Measurements from ENCODE around the gene TTC1. TPM values are rescaled to one million over a fixed set of nuclear protein-coding genes. Genes with fewer than 3 reads are reported as not detected.

The TTC1 gene
- total and polyA plus RNA-seq, 2 of the 8 experiments (the other 6 are each of a cell fraction or from before 2014, with no cell fraction given): 25.1 to 63.9 TPM

DNA sequence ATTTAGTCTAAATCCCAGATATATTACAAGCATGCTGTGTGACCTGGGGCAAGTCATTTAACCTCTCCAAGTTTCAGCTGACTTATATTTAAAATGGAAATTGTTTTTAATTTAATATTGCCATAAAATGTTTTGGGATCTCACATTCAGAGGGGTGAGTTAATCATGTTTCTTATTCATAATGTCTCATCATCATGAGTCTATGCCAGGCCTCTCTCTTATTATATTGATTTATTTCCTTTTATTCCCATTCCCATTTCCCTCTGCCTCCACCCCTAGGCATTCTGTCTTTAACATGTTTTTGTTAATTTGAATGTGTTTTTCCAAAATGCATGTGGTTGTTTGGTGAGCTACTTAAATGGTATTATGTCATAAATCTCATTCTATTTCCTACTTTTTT is 39.0 kb upstream of the TTC1 start:
- no peak for DNase-seq (ENCODE audit: low read depth in 1 of 2, low spot score in 2 of 2)
- H3K56ac ChIP-seq (replicated peaks; ENCODE audit: insufficient read length, low read depth, low read length): no peak overlapping the region
- H3K79me1 ChIP-seq (ENCODE audit: low read depth, low read length): no peaks in the 10 kb centered on the region
- no peak overlapping the region for H2BK120ac ChIP-seq (replicated peaks; ENCODE audit: low read depth, low read length)
- ChIA-PET CTCF (ENCODE audit: partially characterized antibody) (interaction anchor here (0.6 to 2.7 kb wide), 5 partner anchors 17 to 52 kb away, joined by 4 to 13 read pairs (median 7); no protein-coding TSS in a partner anchor), POLR2A (ENCODE audit: partially characterized antibody) (interaction anchor here (0.6 kb wide), 1 partner anchor 12 kb away, joined by 3 read pairs; no protein-coding TSS in a partner anchor)
- no peak overlapping the region for H2AK5ac ChIP-seq (ENCODE audit: low read depth, low read length)
- no peak overlapping the region for H3K18ac ChIP-seq (ENCODE audit: extremely low read depth, low read length)
- no peak for TF ChIP-seq POU5F1 (IDR thresholded peaks at IDR 0.05; ENCODE audit: low read depth, low read length)
- TF ChIP-seq SIN3A (conservative IDR thresholded peaks at IDR 0.05 in 1 of 2, IDR thresholded peaks at IDR 0.05 in 1 of 2; ENCODE audit: low read depth in 1 of 2, low read length in 2 of 2): no peak
- TF ChIP-seq CHD2 (IDR thresholded peaks at IDR 0.05; ENCODE audit: low read length): no peak
- TF ChIP-seq GTF2F1 (IDR thresholded peaks at IDR 0.05; ENCODE audit: borderline replicate concordance, low read depth, low read length): no peak
- no peak for TF ChIP-seq CBX5 (IDR thresholded peaks at IDR 0.05; ENCODE audit: low read depth, low read length)
- TF ChIP-seq BACH1 (IDR thresholded peaks at IDR 0.05; ENCODE audit: low read length): no peak
- no peak for TF ChIP-seq RXRA (IDR thresholded peaks at IDR 0.05; ENCODE audit: insufficient read depth, low read depth, low read length)
- no peak for TF ChIP-seq RBBP5 (IDR thresholded peaks at IDR 0.05; ENCODE audit: borderline replicate concordance, low read depth, low read length)
- TF ChIP-seq SAP30 (IDR thresholded peaks at IDR 0.05; ENCODE audit: insufficient read depth, insufficient replicate concordance, low read length): no peak
- TF ChIP-seq EGR1 (IDR thresholded peaks at IDR 0.05; ENCODE audit: borderline replicate concordance, low read depth, low read length): no peak
- TF ChIP-seq ZNF274 (IDR thresholded peaks at IDR 0.05; ENCODE audit: borderline replicate concordance, extremely low read depth, low read length): no peak
- TF ChIP-seq EZH2 (IDR thresholded peaks at IDR 0.05; ENCODE audit: low read depth, low read length, severe bottlenecking): no peak
- TF ChIP-seq RFX5 (IDR thresholded peaks at IDR 0.05; ENCODE audit: borderline replicate concordance, low read depth, low read length): no peak
- peaks cover 13% of the 10 kb centered on the region; the same call in 1 of the 2 replicates for H3K23me2 ChIP-seq (ENCODE audit: low read depth, low read length)
- H3K36me3 ChIP-seq (ENCODE audit: control insufficient read depth in 2 of 4, insufficient read depth in 4 of 4, low read length in 3 of 4): no peaks in the 10 kb centered on the region
- H2BK5ac ChIP-seq (ENCODE audit: low read depth, low read length): no peak overlapping the region
- no peak overlapping the region for H2AFZ ChIP-seq (ENCODE audit: low read length)
- peaks cover 0 to 4% (median 2%) of the 10 kb centered on the region in 4 experiments; a peak in 2 of 7 replicates for H3K4me1 ChIP-seq (replicated peaks in 1 of 4; ENCODE audit: control insufficient read depth in 3 of 4, insufficient read depth in 4 of 4, low read length in 3 of 4)
- no peaks in the 10 kb centered on the region for H3K79me2 ChIP-seq (ENCODE audit: control insufficient read depth in 1 of 2, insufficient read depth in 2 of 2, low read length in 2 of 2)
- H2BK20ac ChIP-seq (ENCODE audit: low read length): no peak overlapping the region
- H3K27ac ChIP-seq (ENCODE audit: low read depth, low read length): no peak overlapping the region
- H4K20me1 ChIP-seq (replicated peaks in 1 of 2; ENCODE audit: control insufficient read depth in 1 of 2, insufficient read depth in 2 of 2, low read length in 2 of 2): peaks cover 0 to 1% of the 10 kb centered on the region in 2 experiments
- no peak overlapping the region for H4K91ac ChIP-seq (replicated peaks; ENCODE audit: insufficient read length, low read length)
- no peak overlapping the region for H2BK15ac ChIP-seq (ENCODE audit: low read length)
- no peak overlapping the region for H3K14ac ChIP-seq (ENCODE audit: insufficient read length)
- H3K4me2 ChIP-seq (ENCODE audit: insufficient read depth in 1 of 2, low read depth in 2 of 2, low read length in 2 of 2): no peak overlapping the region
- FAIRE-seq: no peak
- no peak overlapping the region for H3K23ac ChIP-seq (ENCODE audit: insufficient read length)
- peaks cover 26 to 41% (median 38%) of the 10 kb centered on the region in 4 experiments for H3K27me3 ChIP-seq (replicated peaks in 1 of 4; ENCODE audit: control insufficient read depth in 3 of 4, extremely low read depth in 1 of 4, insufficient read depth in 3 of 4, low read length in 3 of 4)
- no peak overlapping the region for H4K5ac ChIP-seq (ENCODE audit: insufficient read length, low read depth, low read length)
- no peak overlapping the region for H3K4me3 ChIP-seq (ENCODE audit: extremely low read depth in 1 of 4, insufficient read depth in 2 of 4, low read depth in 3 of 4, low read length in 4 of 4)
- H3K9me3 ChIP-seq (ENCODE audit: insufficient read depth in 2 of 2, low read depth in 1 of 2, low read length in 1 of 2): no peaks in the 10 kb centered on the region
- no peak overlapping the region for H3K9ac ChIP-seq (replicated peaks in 1 of 4; ENCODE audit: extremely low read depth in 1 of 4, low read depth in 3 of 4, low read length in 3 of 4)
- H3K4ac ChIP-seq (replicated peaks; ENCODE audit: insufficient read length, low read depth, low read length): no peak overlapping the region
- no peak overlapping the region for H4K8ac ChIP-seq (ENCODE audit: extremely low read depth, insufficient read depth, low read length)
- H2BK12ac ChIP-seq (ENCODE audit: low read depth, low read length): no peak overlapping the region

Measured in H1 (cell line).